Kidney (tissue), 14 donors: Measurements from ENCODE around the gene TOLLIP. TPM values are rescaled to one million over a fixed set of nuclear protein-coding genes. Genes with fewer than 3 reads are reported as not detected.

Source experiments
- DNase-seq, 5 donors: peaks; one replicate each; pipeline ENCODE4 v3.0.0-alpha.2; 2013 to 2020
- FAIRE-seq: peaks from 2 replicates; lab custom pipeline; 2012; peaks lifted over from hg19 to GRCh38; lab: Jason Lieb, UNC
- H3K27ac ChIP-seq, 2 donors: one replicate each; pipeline ENCODE4 v1.7.0; 2013; ENCODE audit warnings: low read depth in 2 of 2, low read length in 2 of 2, inconsistent platforms in 1 of 2
- H3K27me3 ChIP-seq: one replicate; pipeline ENCODE4 v1.7.1; 2013; ENCODE audit warnings: low read length, inconsistent platforms; ENCODE audit not compliant: control insufficient read depth, insufficient read depth
- H3K36me3 ChIP-seq, 3 donors: one replicate each; pipeline versions ENCODE4 v1.7.0 to v1.7.1; 2013; ENCODE audit warnings: low read length in 3 of 3, control low read depth in 1 of 3, inconsistent platforms in 1 of 3; ENCODE audit not compliant: insufficient read depth in 3 of 3, control insufficient read depth in 2 of 3
- H3K4me1 ChIP-seq, 3 donors: one replicate each; pipeline versions ENCODE4 v1.7.0 to v1.7.1; 2013; ENCODE audit warnings: low read length in 3 of 3, inconsistent platforms in 1 of 3, low read depth in 1 of 3; ENCODE audit not compliant: control insufficient read depth in 2 of 3, insufficient read depth in 2 of 3
- H3K4me3 ChIP-seq, 3 donors: one replicate each; pipeline versions ENCODE4 v1.7.0 to v1.8.1; 2013; ENCODE audit warnings: low read length in 3 of 3, control low read depth in 1 of 3, inconsistent platforms in 1 of 3
- H3K9ac ChIP-seq, 3 donors: one replicate each; pipeline versions ENCODE4 v1.7.0 to v1.7.1; 2013; ENCODE audit warnings: low read length in 3 of 3, control low read depth in 1 of 3, inconsistent platforms in 1 of 3
- H3K9me3 ChIP-seq, 3 donors: one replicate each; pipeline versions ENCODE4 v1.7.0 to v1.7.1; 2013; ENCODE audit warnings: low read length in 3 of 3, control low read depth in 1 of 3, inconsistent platforms in 1 of 3; ENCODE audit not compliant: control insufficient read depth in 2 of 3, insufficient read depth in 1 of 3
- CTCF ChIP-seq: IDR thresholded peaks from 3 replicates; pipeline ENCODE4 v1.5.1; 2012; ENCODE audit warnings: mild to moderate bottlenecking, moderate library complexity, borderline replicate concordance; ENCODE audit not compliant: insufficient read depth; ENCODE audit errors: extremely low read depth
- intact Hi-C: fragments of 100-400 bp; cut with DNase I; formaldehyde crosslinking; loops from one replicate; pipeline ENCODE4 v1.11.1; 2022
- polyA plus RNA-seq: library from polyadenylated mRNA; stranded (reverse); fragments of 350-450 nt; fragmentation: Illumina TruSeq; extraction: RNeasy Lipid Tissue Mini Kit (QIAGEN cat#74804); gene quantifications from one replicate; pipeline ENCODE4 v1.2.3, GENCODE V29; 2014; ENCODE audit warnings: low read depth, low replicate concordance; ENCODE audit not compliant: insufficient read depth
- total RNA-seq: library from RNA; stranded (reverse); fragmentation: NEBNext Ultra II Directional; extraction: Animal tissue kit (Norgen Biotek cat#: 25700); gene quantifications from one replicate; pipeline ENCODE4 v1.2.1, GENCODE V29; 2021
- donor health status: control.
- donor health status: control.
- donor health status: control.
- donor health status: control.
- donor health status: control.
- donor health status: DM: yes; HTN: yes; CAD: no.
- donor health status: Normal renal cell carcinoma (clear cell type).

Gene TOLLIP
- total and polyA plus RNA-seq, 2 donors from 2014 or later, result 65.5 to 88.0 TPM

- DNase-seq (peak in 2 of 5 donors; percentile 23 to 48), FAIRE-seq (no peak)
- H3K27me3 ChIP-seq, result no peaks in the 10 kb centered on the region
- H3K36me3 ChIP-seq, result no peaks in the 10 kb centered on the region
- no peaks in the 10 kb centered on the region for H3K9me3 ChIP-seq
- H3K27ac ChIP-seq, result no peak overlapping the region
- H3K9ac ChIP-seq, result no peak overlapping the region
- intact Hi-C loops, result no loop called here
- H3K4me3 ChIP-seq, result no peak overlapping the region
- H3K4me1 ChIP-seq, result no peaks in the 10 kb centered on the region
- TF ChIP-seq CTCF, result no peak
Measured at GRCh38 chr11:1235901-1236315, 73.5 kb downstream of the TOLLIP start.

GRCh38 chr11:1235306-1235900 lies 74.0 kb downstream of the TOLLIP start:
- H3K36me3 ChIP-seq, result no peaks in the 10 kb centered on the region
- no peak for TF ChIP-seq CTCF
- H3K9me3 ChIP-seq, result no peaks in the 10 kb centered on the region
- FAIRE-seq, result no peak
- no peak overlapping the region for H3K27ac ChIP-seq
- DNase-seq, result peak in 1 of 5 donors; percentile 15
- H3K4me1 ChIP-seq, result no peaks in the 10 kb centered on the region
- intact Hi-C loops, result no loop called here
- H3K9ac ChIP-seq, result no peak overlapping the region
- no peak overlapping the region for H3K4me3 ChIP-seq
- no peaks in the 10 kb centered on the region for H3K27me3 ChIP-seq

- H3K4me3 ChIP-seq, result no peak overlapping the region
- H3K36me3 ChIP-seq, result no peaks in the 10 kb centered on the region
- intact Hi-C loops, result no loop called here
- no peaks in the 10 kb centered on the region for H3K4me1 ChIP-seq
- H3K27me3 ChIP-seq, result no peaks in the 10 kb centered on the region
- H3K27ac ChIP-seq, result no peak overlapping the region
- H3K9ac ChIP-seq, result no peak overlapping the region
- H3K9me3 ChIP-seq, result no peaks in the 10 kb centered on the region
- TF ChIP-seq CTCF, result no peak
- peak in 2 of 5 donors; percentile 23 to 61 for DNase-seq
- FAIRE-seq, result no peak
Measured at GRCh38 chr11:1234771-1235305, 74.6 kb downstream of the TOLLIP start.
